ENCODE results near the gene NACC1. TPM values are rescaled to one million over a fixed set of nuclear protein-coding genes. Genes with fewer than 3 reads are reported as not detected.
"Not testable (repeated sequence)": the region's sequence is repeated elsewhere in the genome, so short reads cannot be mapped to it uniquely, and the experiment has no call there.

NACC1 gene
- total RNA-seq, 4 donors from 2014 or later = 23.8 to 55.2 (median 26.2) TPM

DNA sequence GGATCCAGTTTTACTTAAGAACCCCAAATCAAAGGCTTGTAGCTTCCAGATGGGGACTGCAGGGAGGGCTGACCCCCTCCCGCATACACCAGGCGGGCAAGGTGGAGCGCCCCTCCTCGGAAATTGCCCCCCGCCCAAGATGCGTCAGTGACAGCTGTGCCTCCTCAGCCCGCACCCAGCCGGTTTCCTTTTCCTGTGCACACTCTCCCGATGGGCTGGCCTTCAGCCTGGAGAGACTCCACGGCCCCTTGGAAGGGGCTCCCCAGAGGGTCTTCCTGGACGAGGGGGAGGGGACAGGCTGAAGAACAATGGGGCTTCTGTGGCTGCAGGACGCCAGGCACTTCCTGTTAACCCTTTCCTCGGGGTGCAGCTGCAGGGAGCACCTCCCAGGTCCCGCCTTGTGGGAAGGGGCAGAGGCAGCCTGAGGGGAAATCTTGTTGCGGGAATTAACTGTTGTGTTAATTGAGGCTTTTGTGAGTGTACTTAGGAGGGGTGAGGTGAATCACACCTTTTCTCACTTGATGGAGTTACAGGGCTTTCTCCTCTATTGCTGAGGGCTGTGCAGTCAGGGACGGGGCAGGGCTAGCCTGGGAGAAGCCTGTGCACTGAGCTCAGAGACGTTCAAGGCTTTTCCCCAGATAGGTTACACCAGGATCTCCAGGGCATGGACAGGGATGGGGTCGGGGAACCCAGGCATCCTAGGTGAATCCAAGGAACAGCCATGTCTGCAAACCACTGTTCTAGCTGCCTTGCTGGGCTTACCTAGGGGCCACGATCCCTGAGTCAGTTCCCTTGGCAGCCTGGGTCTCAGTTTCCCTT, 46.5 kb downstream of the NACC1 start:
- ATAC-seq = no peak
- TF ChIP-seq EP300 (IDR thresholded peaks at IDR 0.05) (no peak), POLR2AphosphoS5 (IDR thresholded peaks at IDR 0.05) (peak; percentile 28)
- 80% methylated on average over 1 of the region's 19 CpGs; no CpG with 5 or more reads in 1 of the 2 donors for WGBS, 2 donors (ENCODE audit: low coverage in 1 of 2)
- no peaks in the 10 kb centered on the region for H3K27me3 ChIP-seq
- peaks cover 0 to 72% (median 38%) of the 10 kb centered on the region in 3 donors for H3K4me1 ChIP-seq
- H3K4me3 ChIP-seq = peak overlapping the region in 1 of 2 donors; percentile 52
- H3K36me3 ChIP-seq = no peaks in the 10 kb centered on the region
- peak overlapping the region; percentile 74 to 94 (median 93) for H3K27ac ChIP-seq
- no peaks in the 10 kb centered on the region for H3K9me3 ChIP-seq

DNA sequence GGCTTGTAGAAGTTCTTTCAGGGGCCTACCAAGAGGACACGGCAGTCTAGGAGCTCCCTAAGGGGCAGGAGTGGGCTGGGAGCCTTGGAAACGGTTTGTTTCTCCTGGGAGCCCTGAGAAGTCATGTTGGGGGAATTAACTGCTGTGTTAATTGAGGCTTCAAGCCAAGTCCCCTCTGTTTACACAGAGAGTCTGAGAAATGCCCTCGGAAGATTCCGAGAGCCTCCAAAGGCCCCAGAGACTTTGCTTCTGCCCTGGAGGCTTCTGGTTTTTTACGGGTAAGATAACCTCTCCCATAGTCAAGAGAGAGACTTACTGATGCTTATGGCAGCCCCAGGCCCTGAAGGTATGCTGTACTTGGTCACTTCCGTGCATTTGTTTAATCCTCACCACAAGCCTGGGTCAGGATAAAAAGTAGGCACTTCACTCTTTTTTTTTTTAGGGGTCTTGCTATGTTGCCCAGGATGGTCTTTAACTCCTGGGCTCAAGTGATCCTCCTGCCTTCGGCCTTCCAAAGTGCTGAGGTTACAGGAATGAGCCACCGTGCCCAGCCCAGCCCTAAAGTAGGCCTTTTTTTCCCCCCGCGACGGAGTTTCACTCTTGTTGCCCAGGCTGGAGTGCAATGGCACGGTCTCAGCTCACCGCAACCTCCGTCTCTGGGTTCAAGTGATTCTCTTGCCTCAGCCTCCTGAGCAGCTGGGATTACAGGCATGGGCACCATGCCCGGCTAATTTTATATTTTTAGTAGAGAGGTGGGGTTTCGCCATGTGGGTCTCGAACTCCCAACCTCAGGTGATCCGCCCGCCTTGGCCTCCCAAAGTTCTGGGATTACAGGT, 47.3 kb downstream of the NACC1 start:
- H3K4me3 ChIP-seq = no peak overlapping the region
- 16 to 83% methylated on average over 2 to 9 of the region's 19 CpGs for WGBS, 2 donors (ENCODE audit: low coverage in 1 of 2)
- H3K36me3 ChIP-seq = no peaks in the 10 kb centered on the region
- no peak for ATAC-seq
- no peak for TF ChIP-seq POLR2A (IDR thresholded peaks at IDR 0.05)
- TF ChIP-seq POLR2AphosphoS5 (IDR thresholded peaks at IDR 0.05) = no peak
- TF ChIP-seq EP300 (IDR thresholded peaks at IDR 0.05) = no peak
- TF ChIP-seq, protein P1, sequence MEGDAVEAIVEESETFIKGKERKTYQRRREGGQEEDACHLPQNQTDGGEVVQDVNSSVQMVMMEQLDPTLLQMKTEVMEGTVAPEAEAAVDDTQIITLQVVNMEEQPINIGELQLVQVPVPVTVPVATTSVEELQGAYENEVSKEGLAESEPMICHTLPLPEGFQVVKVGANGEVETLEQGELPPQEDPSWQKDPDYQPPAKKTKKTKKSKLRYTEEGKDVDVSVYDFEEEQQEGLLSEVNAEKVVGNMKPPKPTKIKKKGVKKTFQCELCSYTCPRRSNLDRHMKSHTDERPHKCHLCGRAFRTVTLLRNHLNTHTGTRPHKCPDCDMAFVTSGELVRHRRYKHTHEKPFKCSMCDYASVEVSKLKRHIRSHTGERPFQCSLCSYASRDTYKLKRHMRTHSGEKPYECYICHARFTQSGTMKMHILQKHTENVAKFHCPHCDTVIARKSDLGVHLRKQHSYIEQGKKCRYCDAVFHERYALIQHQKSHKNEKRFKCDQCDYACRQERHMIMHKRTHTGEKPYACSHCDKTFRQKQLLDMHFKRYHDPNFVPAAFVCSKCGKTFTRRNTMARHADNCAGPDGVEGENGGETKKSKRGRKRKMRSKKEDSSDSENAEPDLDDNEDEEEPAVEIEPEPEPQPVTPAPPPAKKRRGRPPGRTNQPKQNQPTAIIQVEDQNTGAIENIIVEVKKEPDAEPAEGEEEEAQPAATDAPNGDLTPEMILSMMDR (IDR thresholded peaks at IDR 0.05) = no peak
- peak overlapping the region; percentile 74 to 94 (median 93) for H3K27ac ChIP-seq
- no peaks in the 10 kb centered on the region for H3K9me3 ChIP-seq
- H3K27me3 ChIP-seq = no peaks in the 10 kb centered on the region
- H3K4me1 ChIP-seq = peaks cover 0 to 72% (median 38%) of the 10 kb centered on the region in 3 donors

DNA sequence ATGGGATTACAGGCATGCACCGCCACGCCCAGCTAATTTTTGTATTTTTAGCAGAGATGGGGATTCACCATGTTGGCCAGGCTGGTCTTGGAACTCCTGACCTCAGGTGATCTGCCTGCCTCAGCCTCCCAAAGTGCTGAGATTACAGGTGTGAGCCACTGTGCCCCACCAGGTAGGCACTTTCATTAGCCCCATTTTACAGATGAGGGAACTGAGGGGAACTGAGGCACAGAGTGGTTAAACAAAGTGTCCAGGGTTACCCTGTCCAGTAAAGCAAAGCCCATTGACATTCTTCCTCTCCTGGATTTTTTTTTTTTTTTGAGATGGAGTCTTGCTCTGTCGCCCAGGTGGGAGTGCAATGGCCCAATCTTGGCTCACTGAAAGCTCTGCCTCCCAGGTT, 48.1 kb downstream of the NACC1 start:
- H3K4me3 ChIP-seq, H3K27me3 ChIP-seq, H3K9me3 ChIP-seq, H3K36me3 ChIP-seq, ATAC-seq: not testable (repeated sequence)
- Histone ChIP-seq H3K4me1 (peaks cover 0 to 72% (median 38%) of the 10 kb centered on the region in 3 donors), H3K27ac (peak overlapping the region in 3 of 4 donors; percentile 90 to 93 (median 91))
- 100% methylated on average over 1 to 3 of the region's 3 CpGs for WGBS, 2 donors (ENCODE audit: low coverage in 1 of 2)

DNA sequence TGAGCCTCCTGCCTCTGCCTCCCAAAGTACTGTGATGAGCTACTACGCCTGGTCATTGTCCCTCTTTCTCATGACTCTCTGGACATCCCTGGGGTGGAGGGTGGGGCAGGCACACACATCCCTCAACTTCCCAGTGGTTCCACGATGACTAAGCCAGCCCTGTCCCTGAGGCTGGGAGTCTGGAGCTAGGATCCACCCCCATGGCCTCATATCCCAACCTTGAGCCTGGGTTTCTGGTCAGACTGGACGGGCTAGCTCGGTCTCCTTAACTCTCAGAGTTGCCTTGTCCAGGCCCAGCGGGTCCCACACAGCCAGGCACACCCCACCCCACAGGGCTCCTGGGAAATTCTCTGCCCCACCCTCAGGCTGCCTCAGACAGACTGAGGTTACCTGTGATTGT, 51.7 kb downstream of the NACC1 start:
- H3K4me3 ChIP-seq = no peak overlapping the region
- H3K4me1 ChIP-seq = peaks cover 0 to 55% (median 20%) of the 10 kb centered on the region in 3 donors
- no peaks in the 10 kb centered on the region for H3K36me3 ChIP-seq
- no peaks in the 10 kb centered on the region for H3K9me3 ChIP-seq
- no peak for TF ChIP-seq POLR2AphosphoS5 (IDR thresholded peaks at IDR 0.05)
- TF ChIP-seq POLR2A (IDR thresholded peaks at IDR 0.05) = no peak
- no peak for TF ChIP-seq EP300 (IDR thresholded peaks at IDR 0.05)
- TF ChIP-seq, protein P1 (IDR thresholded peaks at IDR 0.05) = no peak
- ATAC-seq = no peak
- H3K27me3 ChIP-seq = no peaks in the 10 kb centered on the region
- peak overlapping the region in 2 of 4 donors; percentile 22 to 44 for H3K27ac ChIP-seq
- 50% methylated on average over 2 of the region's 5 CpGs; no CpG with 5 or more reads in 1 of the 2 donors for WGBS, 2 donors (ENCODE audit: low coverage in 1 of 2)

DNA sequence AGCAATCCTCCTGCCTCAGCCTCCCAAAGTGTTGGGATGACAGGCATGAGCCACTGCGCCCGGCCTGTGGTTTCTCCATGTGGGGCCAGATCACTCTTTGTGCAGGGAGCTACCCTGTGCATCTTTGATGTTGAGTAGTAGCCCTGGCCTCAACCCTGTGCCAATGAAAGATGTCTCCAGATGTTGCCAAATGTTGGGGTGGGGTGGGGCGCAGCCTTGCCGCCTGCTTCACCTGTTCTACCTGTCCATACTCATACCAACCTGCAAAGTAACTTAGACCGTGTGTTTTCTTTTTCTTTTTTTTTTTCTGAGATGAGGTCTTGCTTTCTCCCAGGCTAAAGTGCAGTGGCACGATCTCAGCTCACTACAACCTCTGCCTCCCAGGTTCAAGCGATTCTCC, 53.1 kb downstream of the NACC1 start:
- whole genome bisulfite sequencing, 2 donors (ENCODE audit: low coverage in 1 of 2) = 88 to 89% methylated on average over 5 of the region's 7 CpGs
- TF ChIP-seq, protein P1 (IDR thresholded peaks at IDR 0.05) = no peak
- TF ChIP-seq POLR2A (IDR thresholded peaks at IDR 0.05) (no peak), POLR2AphosphoS5 (IDR thresholded peaks at IDR 0.05) (no peak), EP300 (IDR thresholded peaks at IDR 0.05) (no peak)
- H3K4me3 ChIP-seq = no peak overlapping the region
- no peak for ATAC-seq
- no peaks in the 10 kb centered on the region for H3K36me3 ChIP-seq
- H3K27me3 ChIP-seq = no peaks in the 10 kb centered on the region
- H3K4me1 ChIP-seq = peaks cover 0 to 44% (median 16%) of the 10 kb centered on the region in 3 donors
- H3K9me3 ChIP-seq = no peaks in the 10 kb centered on the region
- no peak overlapping the region for H3K27ac ChIP-seq
